ENCODE data around the gene POGZ.

Gene POGZ

GRCh38 chr1:151418081-151418480 is 41.2 kb downstream of the POGZ start:
- H3K27ac ChIP-seq = no peak overlapping the region
- no peak for DNase-seq (ENCODE audit: low spot score)
- H3K4me3 ChIP-seq = no peak overlapping the region
- no peak for TF ChIP-seq CTCF (IDR thresholded peaks at IDR 0.05)

GRCh38 chr1:151416231-151416630 is 43.1 kb downstream of the POGZ start:
- H3K4me3 ChIP-seq = no peak overlapping the region
- no peak for DNase-seq (ENCODE audit: low spot score)
- no peak overlapping the region for H3K27ac ChIP-seq
- no peak for TF ChIP-seq CTCF (IDR thresholded peaks at IDR 0.05)

GRCh38 chr1:151411884-151412283 is 47.4 kb downstream of the POGZ start:
- DNase-seq (ENCODE audit: low spot score) = no peak
- Histone ChIP-seq H3K27ac (no peak overlapping the region), H3K4me3 (no peak overlapping the region)
- no peak for TF ChIP-seq CTCF (IDR thresholded peaks at IDR 0.05)

GRCh38 chr1:151408891-151409290 is 50.4 kb downstream of the POGZ start:
- TF ChIP-seq CTCF (IDR thresholded peaks at IDR 0.05) = no peak
- H3K27ac ChIP-seq = no peak overlapping the region
- no peak for DNase-seq (ENCODE audit: low spot score)
- H3K4me3 ChIP-seq = no peak overlapping the region

- Histone ChIP-seq H3K27ac (no peak overlapping the region), H3K4me3 (no peak overlapping the region)
- TF ChIP-seq CTCF (IDR thresholded peaks at IDR 0.05) = no peak
- no peak for DNase-seq (ENCODE audit: low spot score)
These were observed 52.0 kb downstream of the POGZ start for GRCh38 chr1:151407304-151407703.

- no peak for TF ChIP-seq CTCF (IDR thresholded peaks at IDR 0.05)
- no peak overlapping the region for H3K4me3 ChIP-seq
- no peak overlapping the region for H3K27ac ChIP-seq
- no peak for DNase-seq (ENCODE audit: low spot score)
These were observed 53.1 kb downstream of the POGZ start for GRCh38 chr1:151406176-151406575.

GRCh38 chr1:151405187-151405951 is 53.9 kb downstream of the POGZ start:
- Histone ChIP-seq H3K27ac (no peak overlapping the region), H3K4me3 (no peak overlapping the region)
- no peak for TF ChIP-seq CTCF (IDR thresholded peaks at IDR 0.05)
- DNase-seq (ENCODE audit: low spot score) = no peak

Data from coronary artery (tissue), 2 donors.